Prostate gland (tissue), 2 donors: ENCODE measurements around the gene GFRA4. TPM values are rescaled to one million over a fixed set of nuclear protein-coding genes. Genes with fewer than 3 reads are reported as not detected.

Experiments
- DNase-seq: peaks from one replicate; pipeline ENCODE4 v3.0.0-alpha.2; 2019; ENCODE audit warnings: low spot score
- H3K27ac ChIP-seq, 2 donors: fragments of 200-600 bp; sonication (generic); 2 replicates each; pipeline ENCODE4 v1.5.1; 2017 to 2019
- H3K27me3 ChIP-seq: fragments of 200-600 bp; sonication (generic); replicated peaks from 2 replicates; pipeline ENCODE4 v1.5.1; 2019; ENCODE audit not compliant: insufficient read depth
- H3K36me3 ChIP-seq, 2 donors: fragments of 200-600 bp; sonication (generic); 1 replicate in 1 of 2; 2 replicates in 1 of 2; pipeline versions ENCODE4 v1.5.1 to v1.8.1; 2017 to 2019
- H3K4me1 ChIP-seq: fragments of 200-600 bp; sonication (generic); replicated peaks from 2 replicates; pipeline ENCODE4 v1.5.1; 2019
- H3K4me3 ChIP-seq, 2 donors: fragments of 200-600 bp; sonication (generic); 2 replicates each; pipeline ENCODE4 v1.5.1; 2017 to 2019
- H3K9me3 ChIP-seq: fragments of 200-600 bp; sonication (generic); 2 replicates; pipeline ENCODE4 v1.5.1; 2017
- POLR2A ChIP-seq: fragments of 450-650 bp; IDR thresholded peaks from one replicate; pipeline ENCODE4 v1.6.1; 2016; ENCODE audit warnings: antibody characterized with exemption, mild to moderate bottlenecking
- POLR2AphosphoS5 ChIP-seq: sonication (generic); formaldehyde crosslinking; IDR thresholded peaks from one replicate; pipeline ENCODE4 v1.6.1; 2017; ENCODE audit warnings: antibody characterized with exemption
- WGBS: methylation state at CpG from one replicate; pipeline ENCODE4 v1.1.5; 2018; 5-methylcytosine and 5-hydroxymethylcytosine counted together
- intact Hi-C: fragments of 100-400 bp; cut with DNase I; formaldehyde crosslinking; loops from one replicate; pipeline ENCODE4 v1.14.2; 2022
- total RNA-seq, 2 donors: library from RNA; depleted of rRNA; stranded (reverse); fragments of >200 nt; gene quantifications; one replicate each; pipeline ENCODE4 v1.1.0, GENCODE V29; 2016
- TF ChIP-seq, protein P1 (sequence below), 4 experiments: fragments of 200-600 bp in 2 of 4; fragments of 450-650 bp in 2 of 4; sonication (generic) in 2 of 4; IDR thresholded peaks; 1 replicate in 3 of 4; 2 replicates in 1 of 4; pipeline ENCODE4 v1.5.1; 2016 to 2019; ENCODE audit warnings: antibody characterized with exemption in 4 of 4, mild to moderate bottlenecking in 2 of 4, moderate library complexity in 2 of 4

GFRA4 gene
- total RNA-seq, 2 donors from 2014 or later: not detected

- 30% methylated on average over 37 of the region's 58 CpGs for WGBS
- no peak for DNase-seq
- H3K9me3 ChIP-seq: no peaks in the 10 kb centered on the region
- TF ChIP-seq POLR2AphosphoS5: no peak
- TF ChIP-seq, protein P1, sequence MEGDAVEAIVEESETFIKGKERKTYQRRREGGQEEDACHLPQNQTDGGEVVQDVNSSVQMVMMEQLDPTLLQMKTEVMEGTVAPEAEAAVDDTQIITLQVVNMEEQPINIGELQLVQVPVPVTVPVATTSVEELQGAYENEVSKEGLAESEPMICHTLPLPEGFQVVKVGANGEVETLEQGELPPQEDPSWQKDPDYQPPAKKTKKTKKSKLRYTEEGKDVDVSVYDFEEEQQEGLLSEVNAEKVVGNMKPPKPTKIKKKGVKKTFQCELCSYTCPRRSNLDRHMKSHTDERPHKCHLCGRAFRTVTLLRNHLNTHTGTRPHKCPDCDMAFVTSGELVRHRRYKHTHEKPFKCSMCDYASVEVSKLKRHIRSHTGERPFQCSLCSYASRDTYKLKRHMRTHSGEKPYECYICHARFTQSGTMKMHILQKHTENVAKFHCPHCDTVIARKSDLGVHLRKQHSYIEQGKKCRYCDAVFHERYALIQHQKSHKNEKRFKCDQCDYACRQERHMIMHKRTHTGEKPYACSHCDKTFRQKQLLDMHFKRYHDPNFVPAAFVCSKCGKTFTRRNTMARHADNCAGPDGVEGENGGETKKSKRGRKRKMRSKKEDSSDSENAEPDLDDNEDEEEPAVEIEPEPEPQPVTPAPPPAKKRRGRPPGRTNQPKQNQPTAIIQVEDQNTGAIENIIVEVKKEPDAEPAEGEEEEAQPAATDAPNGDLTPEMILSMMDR (IDR thresholded peaks at IDR 0.05): no peak
- TF ChIP-seq POLR2A: no peak
- intact Hi-C loops: loop anchor here (10.0 kb wide), 1 partner anchor 172 kb away; the partner anchor contains the start of gene MAVS
- H3K4me1 ChIP-seq: no peaks in the 10 kb centered on the region
- H3K4me3 ChIP-seq: no peak overlapping the region
- no peak overlapping the region for H3K27ac ChIP-seq
- H3K27me3 ChIP-seq: peaks cover 28% of the 10 kb centered on the region
- no peaks in the 10 kb centered on the region for H3K36me3 ChIP-seq
Observed at GRCh38 chr20:3672547-3673171, 9.5 kb upstream of the GFRA4 start.

DNA sequence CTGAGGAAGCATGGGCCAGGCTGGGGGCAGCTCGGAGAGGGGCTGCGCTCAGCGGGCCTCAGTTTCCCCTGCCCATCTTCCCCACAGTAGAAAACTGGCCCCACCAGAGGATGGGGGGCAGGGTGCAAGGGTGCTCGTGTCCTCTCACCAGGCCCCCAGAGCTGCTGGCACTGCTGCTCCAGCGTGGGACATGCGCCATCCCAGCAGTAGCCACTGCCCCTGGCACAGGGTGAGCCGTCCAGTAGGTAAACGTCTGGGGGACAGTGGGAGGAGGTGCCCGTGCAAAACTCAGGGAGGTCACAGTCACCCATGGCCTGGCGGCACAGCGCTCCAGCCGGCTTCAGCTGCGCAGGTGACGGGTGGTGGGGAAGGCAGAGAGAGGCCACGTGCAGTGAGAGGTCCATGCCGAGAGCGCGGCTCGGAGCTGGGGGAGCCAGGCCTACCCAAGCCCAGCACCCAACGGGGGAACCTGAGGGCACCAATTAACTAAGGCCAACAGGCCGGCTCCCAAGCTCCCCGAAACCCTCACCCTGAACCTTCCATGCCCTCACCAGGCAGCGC lies 8.9 kb upstream of the GFRA4 start:
- no peak overlapping the region for H3K4me3 ChIP-seq
- 56% methylated on average over 19 of the region's 23 CpGs for WGBS
- TF ChIP-seq, protein P1 (IDR thresholded peaks at IDR 0.05): no peak
- TF ChIP-seq POLR2AphosphoS5 (no peak), POLR2A (no peak)
- H3K4me1 ChIP-seq: no peaks in the 10 kb centered on the region
- no peak for DNase-seq
- H3K27ac ChIP-seq: no peak overlapping the region
- no peaks in the 10 kb centered on the region for H3K36me3 ChIP-seq
- H3K9me3 ChIP-seq: no peaks in the 10 kb centered on the region
- intact Hi-C loops: loop anchor here (10.0 kb wide), 1 partner anchor 173 kb away; the partner anchor contains the start of gene MAVS
- H3K27me3 ChIP-seq: peaks cover 25% of the 10 kb centered on the region

DNA sequence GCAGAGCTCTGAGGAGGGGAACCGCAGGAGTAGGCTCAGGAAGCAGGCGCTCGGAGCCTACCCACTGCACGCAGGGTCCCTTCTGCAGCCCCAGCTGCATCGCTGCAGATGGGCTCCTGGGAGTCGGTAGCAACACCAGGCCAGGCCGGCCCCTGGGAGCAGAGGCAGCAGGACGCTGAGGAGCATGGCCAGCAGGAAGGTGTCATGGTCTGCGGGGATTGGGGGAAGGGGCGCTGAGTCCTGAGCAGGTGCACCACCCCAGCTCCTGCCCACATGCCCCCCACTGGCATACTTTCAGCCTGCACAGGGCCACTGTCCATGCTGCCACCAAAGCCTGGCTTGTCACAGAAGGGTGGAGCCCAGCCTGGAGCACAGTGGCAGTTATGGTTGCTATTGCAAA lies 7.7 kb upstream of the GFRA4 start:
- Histone ChIP-seq H3K36me3 (no peaks in the 10 kb centered on the region), H3K27me3 (peaks cover 25% of the 10 kb centered on the region), H3K27ac (no peak overlapping the region), H3K4me1 (no peaks in the 10 kb centered on the region), H3K4me3 (no peak overlapping the region), H3K9me3 (no peaks in the 10 kb centered on the region)
- WGBS: 83% methylated on average over 10 of the region's 10 CpGs
- DNase-seq: no peak
- intact Hi-C loops: loop anchor here (10.0 kb wide), 1 partner anchor 174 kb away; the partner anchor contains the start of gene MAVS
- TF ChIP-seq, protein P1 (IDR thresholded peaks at IDR 0.05): no peak
- TF ChIP-seq POLR2AphosphoS5 (no peak), POLR2A (no peak)

DNA sequence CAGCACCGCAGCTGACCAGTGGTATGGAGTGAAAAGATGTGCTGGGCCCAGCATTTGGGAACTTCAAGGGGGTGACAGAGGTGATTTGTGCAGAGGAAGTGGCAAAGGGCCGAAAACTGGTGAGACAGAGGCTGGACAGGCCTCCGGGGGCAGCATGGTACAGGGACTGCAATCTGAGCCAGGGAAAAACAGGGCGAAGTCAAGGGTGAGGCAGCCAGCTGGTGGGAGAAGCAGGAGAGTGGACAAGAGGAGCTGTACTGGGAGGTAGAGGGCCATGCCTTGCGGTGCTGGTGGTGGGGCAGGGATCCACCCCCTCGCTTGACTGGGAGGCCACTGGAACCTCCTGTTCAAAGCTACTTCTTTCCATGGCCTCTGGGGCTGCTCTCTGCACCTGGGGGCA lies 7.3 kb upstream of the GFRA4 start:
- Histone ChIP-seq H3K27ac (no peak overlapping the region), H3K9me3 (no peaks in the 10 kb centered on the region), H3K4me1 (no peaks in the 10 kb centered on the region), H3K4me3 (no peak overlapping the region), H3K36me3 (no peaks in the 10 kb centered on the region), H3K27me3 (peaks cover 25% of the 10 kb centered on the region)
- DNase-seq: no peak
- intact Hi-C loops: loop anchor here (10.0 kb wide), 1 partner anchor 174 kb away; the partner anchor contains the start of gene MAVS
- no peak for TF ChIP-seq POLR2A
- TF ChIP-seq, protein P1 (IDR thresholded peaks at IDR 0.05): no peak
- no peak for TF ChIP-seq POLR2AphosphoS5
- 53% methylated on average over 6 of the region's 6 CpGs for WGBS
